HCT116 (cell line): Measurements from ENCODE around the gene CIBAR2. TPM values are rescaled to one million over a fixed set of nuclear protein-coding genes. Genes with fewer than 3 reads are reported as not detected.

Source experiments
- ATAC-seq: fragments of 200-7000 bp; cut with Tn5 transposase; 2 replicates; pipeline ENCODE4 v1.9.1; 2020; ENCODE audit warnings: mild to moderate bottlenecking, moderate library complexity
- BruUV-seq: library from RNA; stranded (reverse); fragments of 400-500 nt; replicated peaks from 2 replicates; lab custom pipeline; 2021; lab: Mats Ljungman, UMichigan
- CTCF ChIA-PET: fragments of 300-600 bp; sonication (Branson Sonifier 250); formaldehyde crosslinking; loops from one replicate; lab custom pipeline; 2021; ENCODE audit warnings: antibody characterized with exemption; lab: Charles Lee
- POLR2A ChIA-PET: fragments of 300-600, 350-600 bp; sonication (Branson Sonifier 250); formaldehyde crosslinking; loops from one replicate; lab custom pipeline; 2021; ENCODE audit warnings: antibody characterized with exemption; lab: Charles Lee
- RAD21 ChIA-PET, 2 experiments: fragments of 300-600 bp; sonication (Branson Sonifier 250); formaldehyde crosslinking; loops; one replicate each; lab custom pipeline; 2023; ENCODE audit warnings: low total read pairs in 2 of 2; ENCODE audit not compliant: uncharacterized antibody in 2 of 2, unreplicated experiment in 2 of 2, low non-redundant PET in 1 of 2; lab: Charles Lee
- DNase-seq: peaks from one replicate; pipeline ENCODE4 v3.0.0-alpha.2; 2010; ENCODE audit warnings: low read depth, low spot score
- H2AFZ ChIP-seq: fragments of 200-600 bp; shearing (Covaris generic), sonication (generic); 2 replicates; pipeline ENCODE4 v1.6.1; 2017; ENCODE audit warnings: low read depth, mixed run types, mixed read lengths, antibody characterized with exemption, low read length; ENCODE audit not compliant: poor library complexity, severe bottlenecking
- H3K27ac ChIP-seq: 2 replicates; pipeline ENCODE4 v1.5.1; 2012; ENCODE audit warnings: low read depth, low read length
- H3K27me3 ChIP-seq: fragments of 200-600 bp; sonication (generic); 2 replicates; pipeline ENCODE4 v1.6.1; 2016; ENCODE audit warnings: mixed run types, low read length, mixed read lengths; ENCODE audit not compliant: insufficient read depth
- H3K36me3 ChIP-seq, 2 experiments: fragments of 200-500 bp in 1 of 2; fragments of 200-600 bp in 1 of 2; sonication (Bioruptor generic) in 1 of 2; sonication (generic) in 1 of 2; 2 replicates each; pipeline versions ENCODE4 v1.5.1 to v1.6.1; 2014 to 2016; ENCODE audit warnings: low read length in 2 of 2, inconsistent platforms in 1 of 2, mixed read lengths in 1 of 2, mixed run types in 1 of 2; ENCODE audit not compliant: insufficient read depth in 2 of 2, control insufficient read depth in 1 of 2
- H3K4me1 ChIP-seq, 2 experiments: fragments of 200-600 bp in 1 of 2; sonication (generic) in 1 of 2; 2 replicates each; pipeline versions ENCODE4 v1.5.1 to v1.6.1; 2012 to 2017; ENCODE audit warnings: low read length in 2 of 2, inconsistent platforms in 1 of 2, mild to moderate bottlenecking in 1 of 2, mixed read lengths in 1 of 2, mixed run types in 1 of 2, moderate library complexity in 1 of 2; ENCODE audit not compliant: insufficient read depth in 2 of 2, control insufficient read depth in 1 of 2
- H3K4me2 ChIP-seq: fragments of 200-600 bp; sonication (generic); 2 replicates; pipeline ENCODE4 v1.6.1; 2017; ENCODE audit warnings: mixed run types, low read length, mixed read lengths
- H3K4me3 ChIP-seq, 2 experiments: fragments of 200-600 bp in 1 of 2; sonication (generic) in 1 of 2; replicated peaks in 1 of 2; 2 replicates each; pipeline ENCODE4 v1.5.1; 2011 to 2016; ENCODE audit warnings: low read length in 2 of 2, control low read depth in 1 of 2, low read depth in 1 of 2, mild to moderate bottlenecking in 1 of 2, mixed read lengths in 1 of 2, mixed run types in 1 of 2
- H3K79me2 ChIP-seq: fragments of 200-600 bp; sonication (generic); 2 replicates; pipeline ENCODE4 v1.6.1; 2017; ENCODE audit warnings: mild to moderate bottlenecking, mixed run types, low read length, moderate library complexity, mixed read lengths; ENCODE audit not compliant: insufficient read depth
- H3K9ac ChIP-seq: fragments of 200-600 bp; sonication (generic); 2 replicates; pipeline ENCODE4 v1.6.1; 2016; ENCODE audit warnings: low read length, mixed read lengths
- H3K9me2 ChIP-seq: fragments of 200-600 bp; sonication (generic), shearing (Covaris generic); 2 replicates; pipeline ENCODE4 v1.6.1; 2017; ENCODE audit warnings: mixed run types, mild to moderate bottlenecking, moderate library complexity; ENCODE audit not compliant: insufficient read depth
- H3K9me3 ChIP-seq, 2 experiments: fragments of 200-500 bp in 1 of 2; fragments of 200-600 bp in 1 of 2; sonication (Bioruptor generic) in 1 of 2; sonication (generic) in 1 of 2; 2 replicates each; pipeline ENCODE4 v1.6.1; 2014 to 2017; ENCODE audit warnings: low read length in 2 of 2, mixed read lengths in 2 of 2, inconsistent platforms in 1 of 2, low read depth in 1 of 2, mild to moderate bottlenecking in 1 of 2, mixed run types in 1 of 2, moderate library complexity in 1 of 2; ENCODE audit not compliant: control insufficient read depth in 1 of 2, insufficient read depth in 1 of 2
- H4K20me1 ChIP-seq: fragments of 200-600 bp; sonication (generic), shearing (Covaris generic); 2 replicates; pipeline ENCODE4 v1.6.1; 2017; ENCODE audit warnings: mixed run types, mild to moderate bottlenecking, moderate library complexity; ENCODE audit not compliant: insufficient read depth
- CBX3 ChIP-seq: IDR thresholded peaks from 2 replicates; pipeline ENCODE4 v1.6.1; 2012; ENCODE audit warnings: low read depth
- CEBPB ChIP-seq: IDR thresholded peaks from 2 replicates; pipeline ENCODE4 v1.6.1; 2012; ENCODE audit warnings: low read depth
- EGR1 ChIP-seq: IDR thresholded peaks from 2 replicates; pipeline ENCODE4 v1.6.1; 2012; ENCODE audit warnings: low read depth
- EZH2 ChIP-seq: fragments of 200-600 bp; sonication (generic); IDR thresholded peaks from 2 replicates; pipeline ENCODE4 v1.6.1; 2017; ENCODE audit warnings: antibody characterized with exemption, mixed run types
- EZH2phosphoT487 ChIP-seq: fragments of 200-600 bp; IDR thresholded peaks from 2 replicates; pipeline ENCODE4 v1.6.1; 2018; ENCODE audit warnings: antibody characterized with exemption, borderline replicate concordance
- FOSL1 ChIP-seq: IDR thresholded peaks from 2 replicates; pipeline ENCODE4 v1.6.1; 2012; ENCODE audit warnings: low read depth
- JUND ChIP-seq: IDR thresholded peaks from 2 replicates; pipeline ENCODE4 v1.6.1; 2012
- MAX ChIP-seq: IDR thresholded peaks from 2 replicates; pipeline ENCODE4 v1.6.1; 2012
- POLR2A ChIP-seq: IDR thresholded peaks from 2 replicates; pipeline ENCODE4 v1.7.0; 2011; ENCODE audit warnings: borderline replicate concordance; ENCODE audit not compliant: insufficient read depth, insufficient read length; ENCODE audit errors: extremely low read depth
- POLR2AphosphoS5 ChIP-seq: IDR thresholded peaks from 2 replicates; pipeline ENCODE4 v1.6.1; 2011; ENCODE audit warnings: mild to moderate bottlenecking, low read depth, low read length, moderate library complexity
- RAD21 ChIP-seq: IDR thresholded peaks from 2 replicates; pipeline ENCODE4 v1.6.1; 2012; ENCODE audit warnings: low read depth, mild to moderate bottlenecking
- REST ChIP-seq: IDR thresholded peaks from 2 replicates; pipeline ENCODE4 v1.6.1; 2012; ENCODE audit warnings: low read depth
- SIN3A ChIP-seq: IDR thresholded peaks from 2 replicates; pipeline ENCODE4 v1.6.1; 2012; ENCODE audit warnings: low read depth
- SP1 ChIP-seq: IDR thresholded peaks from 2 replicates; pipeline ENCODE4 v1.6.1; 2012; ENCODE audit warnings: low read depth
- SRF ChIP-seq: IDR thresholded peaks from 2 replicates; pipeline ENCODE4 v1.6.1; 2012; ENCODE audit warnings: low read depth
- TCF7L2 ChIP-seq: IDR thresholded peaks from 2 replicates; pipeline ENCODE4 v1.7.0; 2011; ENCODE audit warnings: borderline replicate concordance, inconsistent platforms; ENCODE audit not compliant: insufficient read depth, insufficient read length; ENCODE audit errors: extremely low read depth
- ZFX ChIP-seq: fragments of 450-650 bp; IDR thresholded peaks from 2 replicates; pipeline ENCODE4 v1.6.1; 2017
- ZNF274 ChIP-seq: fragments of 200-500 bp; sonication (Bioruptor generic); IDR thresholded peaks from 2 replicates; pipeline ENCODE4 v1.6.1; 2014; ENCODE audit warnings: mild to moderate bottlenecking, low read depth, low read length, inconsistent platforms
- intact Hi-C: fragments of 100-400 bp; cut with micrococcal nuclease; formaldehyde crosslinking; loops from 2 replicates; pipeline ENCODE4 v1.10.0; 2022
- total RNA-seq: library from RNA; stranded (reverse); gene quantifications from one replicate; pipeline ENCODE4 v1.2.1, GENCODE V29; 2021; ENCODE audit not compliant: unreplicated experiment
- TF ChIP-seq, protein P1 (sequence below): IDR thresholded peaks from 2 replicates; pipeline ENCODE4 v1.6.1; 2011; ENCODE audit warnings: mild to moderate bottlenecking, low read length, moderate library complexity; ENCODE audit not compliant: insufficient replicate concordance; ENCODE audit errors: extremely low read depth
- TF ChIP-seq, protein P2 (sequence below), 3 experiments: fragments of 200-600 bp in 1 of 3; sonication (generic) in 1 of 3; IDR thresholded peaks in 2 of 3; conservative IDR thresholded peaks in 1 of 3; 2 replicates each; pipeline ENCODE4 v1.5.1; 2012 to 2017; ENCODE audit warnings: low read depth in 2 of 3, low read length in 2 of 3, antibody characterized with exemption in 1 of 3, borderline replicate concordance in 1 of 3, control low read depth in 1 of 3, mild to moderate bottlenecking in 1 of 3, mixed read lengths in 1 of 3, mixed run types in 1 of 3, moderate library complexity in 1 of 3; ENCODE audit not compliant: insufficient read depth in 1 of 3

The CIBAR2 gene
- total RNA-seq, 1 experiment from 2014 or later = 0.27 TPM

- RAD21 ChIA-PET = no interaction called here
- Histone ChIP-seq H4K20me1 (no peaks in the 10 kb centered on the region), H3K79me2 (no peaks in the 10 kb centered on the region), H3K36me3 (no peaks in the 10 kb centered on the region), H3K27ac (no peak overlapping the region), H3K27me3 (no peaks in the 10 kb centered on the region), H3K9ac (no peak overlapping the region), H3K9me2 (no peaks in the 10 kb centered on the region), H3K4me1 (no peaks in the 10 kb centered on the region), H2AFZ (no peak overlapping the region), H3K9me3 (no peaks in the 10 kb centered on the region), H3K4me3 (no peak overlapping the region), H3K4me2 (no peak overlapping the region)
- ATAC-seq (no peak), DNase-seq (no peak)
- CTCF ChIA-PET = no interaction called here
- POLR2A ChIA-PET = no interaction called here
- BruUV-seq = no TSS peak
- TF ChIP-seq RAD21 (no peak), REST (no peak), EZH2phosphoT487 (no peak), EGR1 (no peak), CBX3 (no peak), SIN3A (no peak), MAX (no peak), JUND (no peak), TCF7L2 (no peak), FOSL1 (no peak), EZH2 (no peak), SP1 (no peak), CEBPB (no peak), POLR2A (no peak), SRF (no peak), ZFX (no peak), ZNF274 (no peak), POLR2AphosphoS5 (no peak)
- TF ChIP-seq, protein P1, sequence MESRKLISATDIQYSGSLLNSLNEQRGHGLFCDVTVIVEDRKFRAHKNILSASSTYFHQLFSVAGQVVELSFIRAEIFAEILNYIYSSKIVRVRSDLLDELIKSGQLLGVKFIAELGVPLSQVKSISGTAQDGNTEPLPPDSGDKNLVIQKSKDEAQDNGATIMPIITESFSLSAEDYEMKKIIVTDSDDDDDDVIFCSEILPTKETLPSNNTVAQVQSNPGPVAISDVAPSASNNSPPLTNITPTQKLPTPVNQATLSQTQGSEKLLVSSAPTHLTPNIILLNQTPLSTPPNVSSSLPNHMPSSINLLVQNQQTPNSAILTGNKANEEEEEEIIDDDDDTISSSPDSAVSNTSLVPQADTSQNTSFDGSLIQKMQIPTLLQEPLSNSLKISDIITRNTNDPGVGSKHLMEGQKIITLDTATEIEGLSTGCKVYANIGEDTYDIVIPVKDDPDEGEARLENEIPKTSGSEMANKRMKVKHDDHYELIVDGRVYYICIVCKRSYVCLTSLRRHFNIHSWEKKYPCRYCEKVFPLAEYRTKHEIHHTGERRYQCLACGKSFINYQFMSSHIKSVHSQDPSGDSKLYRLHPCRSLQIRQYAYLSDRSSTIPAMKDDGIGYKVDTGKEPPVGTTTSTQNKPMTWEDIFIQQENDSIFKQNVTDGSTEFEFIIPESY = no peak
- TF ChIP-seq, protein P2, sequence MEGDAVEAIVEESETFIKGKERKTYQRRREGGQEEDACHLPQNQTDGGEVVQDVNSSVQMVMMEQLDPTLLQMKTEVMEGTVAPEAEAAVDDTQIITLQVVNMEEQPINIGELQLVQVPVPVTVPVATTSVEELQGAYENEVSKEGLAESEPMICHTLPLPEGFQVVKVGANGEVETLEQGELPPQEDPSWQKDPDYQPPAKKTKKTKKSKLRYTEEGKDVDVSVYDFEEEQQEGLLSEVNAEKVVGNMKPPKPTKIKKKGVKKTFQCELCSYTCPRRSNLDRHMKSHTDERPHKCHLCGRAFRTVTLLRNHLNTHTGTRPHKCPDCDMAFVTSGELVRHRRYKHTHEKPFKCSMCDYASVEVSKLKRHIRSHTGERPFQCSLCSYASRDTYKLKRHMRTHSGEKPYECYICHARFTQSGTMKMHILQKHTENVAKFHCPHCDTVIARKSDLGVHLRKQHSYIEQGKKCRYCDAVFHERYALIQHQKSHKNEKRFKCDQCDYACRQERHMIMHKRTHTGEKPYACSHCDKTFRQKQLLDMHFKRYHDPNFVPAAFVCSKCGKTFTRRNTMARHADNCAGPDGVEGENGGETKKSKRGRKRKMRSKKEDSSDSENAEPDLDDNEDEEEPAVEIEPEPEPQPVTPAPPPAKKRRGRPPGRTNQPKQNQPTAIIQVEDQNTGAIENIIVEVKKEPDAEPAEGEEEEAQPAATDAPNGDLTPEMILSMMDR (IDR thresholded peaks at IDR 0.05 in 2 of 3, conservative IDR thresholded peaks at IDR 0.05 in 1 of 3; ENCODE audit: borderline replicate concordance in 1 of 3, insufficient read depth in 1 of 3, low read depth in 2 of 3, low read length in 2 of 3) = no peak
- intact Hi-C loops = no loop called here
These were observed 34.6 kb downstream of the CIBAR2 start for GRCh38 chr16:85077576-85078125.
